Activated naive CD4-positive, alpha-beta T cell treated with anti-CD3 and anti-CD28 coated beads, Interleukin-2, amount 50 U/mL, for 24 hours (primary cell): ENCODE measurements around the gene ME3.

Experiments
- H3K27ac Mint-ChIP-seq: one replicate; pipeline ENCODE4 v1.8.0; 2021; ENCODE audit warnings: mild to moderate bottlenecking, mixed read lengths
- H3K27me3 Mint-ChIP-seq: one replicate; pipeline ENCODE4 v1.8.0; 2021; ENCODE audit warnings: mixed read lengths
- H3K36me3 Mint-ChIP-seq: one replicate; pipeline ENCODE4 v1.8.0; 2021; ENCODE audit warnings: mixed read lengths
- H3K4me1 Mint-ChIP-seq: one replicate; pipeline ENCODE4 v1.8.0; 2021; ENCODE audit warnings: mixed read lengths
- H3K4me3 Mint-ChIP-seq: one replicate; pipeline ENCODE4 v1.8.0; 2021; ENCODE audit warnings: mild to moderate bottlenecking, mixed read lengths
- H3K9me3 Mint-ChIP-seq: one replicate; pipeline ENCODE4 v1.8.0; 2021; ENCODE audit warnings: mixed read lengths

Gene ME3

GRCh38 chr11:86672007-86672621, at the start of gene ME3:
ME3 (minus strand) TSS chr11:86672616.
- Mint-ChIP-seq H3K4me1 (peaks cover 21% of the 10 kb centered on the region), H3K27me3 (peaks cover 6% of the 10 kb centered on the region), H3K36me3 (no peaks in the 10 kb centered on the region), H3K4me3 (peak within 1 kb of the TSS; percentile 82), H3K9me3 (no peaks in the 10 kb centered on the region), H3K27ac (peak within 1 kb of the TSS; percentile 75)

GRCh38 chr11:86722006-86722405, 49.6 kb upstream of the ME3 start:
- Mint-ChIP-seq H3K27me3 (peaks cover 2% of the 10 kb centered on the region), H3K9me3 (peaks cover 9% of the 10 kb centered on the region), H3K36me3 (no peaks in the 10 kb centered on the region), H3K4me1 (no peaks in the 10 kb centered on the region), H3K4me3 (no peak overlapping the region), H3K27ac (no peak overlapping the region)

GRCh38 chr11:86720546-86720945, 48.1 kb upstream of the ME3 start:
- peaks cover 9% of the 10 kb centered on the region for H3K9me3 Mint-ChIP-seq
- H3K36me3 Mint-ChIP-seq = no peaks in the 10 kb centered on the region
- H3K4me1 Mint-ChIP-seq = no peaks in the 10 kb centered on the region
- no peak overlapping the region for H3K27ac Mint-ChIP-seq
- peaks cover 2% of the 10 kb centered on the region for H3K27me3 Mint-ChIP-seq
- no peak overlapping the region for H3K4me3 Mint-ChIP-seq

GRCh38 chr11:86719781-86720463, 47.5 kb upstream of the ME3 start:
- Mint-ChIP-seq H3K36me3 (no peaks in the 10 kb centered on the region), H3K27me3 (peaks cover 2% of the 10 kb centered on the region), H3K4me1 (no peaks in the 10 kb centered on the region), H3K4me3 (no peak overlapping the region), H3K9me3 (peaks cover 9% of the 10 kb centered on the region), H3K27ac (no peak overlapping the region)

GRCh38 chr11:86718999-86719398, 46.6 kb upstream of the ME3 start:
- H3K4me3 Mint-ChIP-seq = no peak overlapping the region
- no peaks in the 10 kb centered on the region for H3K36me3 Mint-ChIP-seq
- peaks cover 9% of the 10 kb centered on the region for H3K9me3 Mint-ChIP-seq
- H3K4me1 Mint-ChIP-seq = no peaks in the 10 kb centered on the region
- H3K27me3 Mint-ChIP-seq = peaks cover 2% of the 10 kb centered on the region
- H3K27ac Mint-ChIP-seq = no peak overlapping the region

- Mint-ChIP-seq H3K4me3 (no peak overlapping the region), H3K4me1 (no peaks in the 10 kb centered on the region), H3K27ac (no peak overlapping the region), H3K9me3 (peaks cover 9% of the 10 kb centered on the region), H3K27me3 (peaks cover 2% of the 10 kb centered on the region), H3K36me3 (no peaks in the 10 kb centered on the region)
Measured at GRCh38 chr11:86718521-86718920, 46.1 kb upstream of the ME3 start.

- H3K36me3 Mint-ChIP-seq = no peaks in the 10 kb centered on the region
- H3K4me1 Mint-ChIP-seq = no peaks in the 10 kb centered on the region
- H3K9me3 Mint-ChIP-seq = peaks cover 5% of the 10 kb centered on the region
- H3K27me3 Mint-ChIP-seq = peaks cover 2% of the 10 kb centered on the region
- no peak overlapping the region for H3K27ac Mint-ChIP-seq
- H3K4me3 Mint-ChIP-seq = no peak overlapping the region
Measured at GRCh38 chr11:86717817-86718501, 45.5 kb upstream of the ME3 start.

- H3K36me3 Mint-ChIP-seq = no peaks in the 10 kb centered on the region
- no peaks in the 10 kb centered on the region for H3K9me3 Mint-ChIP-seq
- peaks cover 2% of the 10 kb centered on the region for H3K27me3 Mint-ChIP-seq
- no peaks in the 10 kb centered on the region for H3K4me1 Mint-ChIP-seq
- H3K4me3 Mint-ChIP-seq = no peak overlapping the region
- H3K27ac Mint-ChIP-seq = no peak overlapping the region
Measured at GRCh38 chr11:86715611-86716010, 43.2 kb upstream of the ME3 start.

- Mint-ChIP-seq H3K27me3 (no peaks in the 10 kb centered on the region), H3K27ac (no peak overlapping the region), H3K4me1 (no peaks in the 10 kb centered on the region), H3K36me3 (no peaks in the 10 kb centered on the region), H3K9me3 (peaks cover 8% of the 10 kb centered on the region), H3K4me3 (no peak overlapping the region)
Measured at GRCh38 chr11:86713552-86713951, 41.1 kb upstream of the ME3 start.

GRCh38 chr11:86710936-86711335, 38.5 kb upstream of the ME3 start:
- Mint-ChIP-seq H3K27me3 (no peaks in the 10 kb centered on the region), H3K36me3 (no peaks in the 10 kb centered on the region), H3K9me3 (peaks cover 8% of the 10 kb centered on the region), H3K4me3 (no peak overlapping the region), H3K27ac (no peak overlapping the region), H3K4me1 (no peaks in the 10 kb centered on the region)

GRCh38 chr11:86708669-86709068, 36.3 kb upstream of the ME3 start:
- Mint-ChIP-seq H3K27me3 (no peaks in the 10 kb centered on the region), H3K4me3 (no peak overlapping the region), H3K36me3 (no peaks in the 10 kb centered on the region), H3K27ac (no peak overlapping the region), H3K9me3 (peaks cover 8% of the 10 kb centered on the region), H3K4me1 (no peaks in the 10 kb centered on the region)

GRCh38 chr11:86706338-86707131, 34.1 kb upstream of the ME3 start:
- Mint-ChIP-seq H3K27me3 (no peaks in the 10 kb centered on the region), H3K9me3 (peaks cover 8% of the 10 kb centered on the region), H3K36me3 (no peaks in the 10 kb centered on the region), H3K27ac (no peak overlapping the region), H3K4me3 (no peak overlapping the region), H3K4me1 (no peaks in the 10 kb centered on the region)

GRCh38 chr11:86704710-86705109, 32.3 kb upstream of the ME3 start:
- H3K4me1 Mint-ChIP-seq = no peaks in the 10 kb centered on the region
- peaks cover 1% of the 10 kb centered on the region for H3K9me3 Mint-ChIP-seq
- no peaks in the 10 kb centered on the region for H3K36me3 Mint-ChIP-seq
- no peak overlapping the region for H3K4me3 Mint-ChIP-seq
- no peak overlapping the region for H3K27ac Mint-ChIP-seq
- no peaks in the 10 kb centered on the region for H3K27me3 Mint-ChIP-seq

GRCh38 chr11:86703987-86704386, 31.6 kb upstream of the ME3 start:
- Mint-ChIP-seq H3K4me3 (no peak overlapping the region), H3K36me3 (no peaks in the 10 kb centered on the region), H3K4me1 (no peaks in the 10 kb centered on the region), H3K9me3 (no peaks in the 10 kb centered on the region), H3K27ac (no peak overlapping the region), H3K27me3 (no peaks in the 10 kb centered on the region)

GRCh38 chr11:86702220-86702983, 30.0 kb upstream of the ME3 start:
- Mint-ChIP-seq H3K9me3 (no peaks in the 10 kb centered on the region), H3K4me1 (no peaks in the 10 kb centered on the region), H3K27me3 (no peaks in the 10 kb centered on the region), H3K4me3 (no peak overlapping the region), H3K27ac (no peak overlapping the region), H3K36me3 (no peaks in the 10 kb centered on the region)
